NCI-H345 treated with DMSO at 0.1 percent for 48 hours (cell line): ENCODE results near the gene IFT172.

Experiments
- DNase-seq: peaks from one replicate; lab custom pipeline; 2025; ENCODE audit not compliant: unreplicated experiment; lab: John Stamatoyannopoulos, UW

IFT172 gene

DNA sequence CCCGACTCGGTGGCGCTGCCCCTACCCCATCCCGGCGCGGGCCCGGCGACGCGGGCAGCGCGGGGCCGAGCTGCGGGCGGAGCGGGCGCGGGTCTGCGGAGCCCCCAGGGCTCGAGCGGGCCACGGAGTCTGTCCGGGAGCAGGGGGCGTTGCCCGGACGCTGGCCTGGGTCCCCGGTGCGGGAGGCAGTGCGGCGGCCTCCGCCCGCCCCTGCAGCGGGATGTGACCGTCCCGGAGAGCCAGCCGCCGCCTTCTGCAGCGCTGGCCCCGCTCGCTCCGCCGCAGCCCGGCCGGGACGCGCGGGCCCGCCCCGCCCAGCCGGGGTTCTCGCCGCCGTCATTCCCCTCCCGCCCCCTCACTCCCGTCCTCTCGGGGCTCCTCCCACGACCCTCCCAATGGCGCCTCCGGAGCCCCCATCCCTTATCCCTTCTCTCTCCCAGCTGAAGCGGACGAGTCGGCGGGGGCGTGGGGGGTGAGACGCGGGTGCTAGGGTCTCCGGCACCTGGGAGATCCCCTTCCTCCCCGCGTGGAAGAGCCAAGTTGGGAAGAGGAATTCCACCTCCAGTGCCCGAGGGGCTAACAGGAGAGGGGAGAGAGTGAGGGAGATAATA lies 5.5 kb upstream of the IFT172 start, which contains the start of gene FNDC4:
FNDC4 (minus strand) TSS at position 257 of the 611 bp plus-strand sequence. CDS start 521 bp downstream, outside the sequence.
- no peak for DNase-seq

DNA sequence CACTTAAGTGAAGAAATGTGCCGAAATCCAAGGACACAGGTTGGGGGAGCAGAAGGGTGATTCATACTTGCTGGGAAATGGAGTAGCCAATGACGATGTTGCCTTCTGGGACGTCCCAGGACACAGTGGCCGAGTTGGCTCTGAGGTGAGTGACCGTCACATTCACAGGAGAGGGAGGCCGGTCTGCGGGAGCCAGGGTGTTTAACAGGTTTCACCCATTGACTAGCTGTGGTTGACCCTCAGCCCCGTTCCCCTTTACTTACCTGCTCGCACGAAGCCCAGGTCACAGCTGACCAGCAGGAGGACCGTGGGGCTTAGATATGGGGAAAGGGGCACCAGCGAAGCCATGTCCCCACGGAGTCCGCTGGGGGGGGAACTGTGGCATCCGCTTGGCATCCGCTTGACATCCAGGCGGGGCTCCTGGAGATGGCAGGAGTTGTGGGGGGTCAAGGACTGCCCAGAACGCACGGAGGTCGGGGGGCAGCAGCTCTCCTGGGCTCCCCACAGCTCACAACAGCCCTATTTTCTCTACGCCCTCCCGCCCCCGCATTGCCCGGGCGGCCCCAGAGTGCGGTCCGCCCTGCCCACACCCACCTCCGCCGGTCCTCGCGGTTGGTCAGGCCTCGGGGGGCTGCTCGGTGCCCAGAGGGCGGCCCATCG lies 4.9 kb upstream of the IFT172 start:
- DNase-seq = no peak

DNA sequence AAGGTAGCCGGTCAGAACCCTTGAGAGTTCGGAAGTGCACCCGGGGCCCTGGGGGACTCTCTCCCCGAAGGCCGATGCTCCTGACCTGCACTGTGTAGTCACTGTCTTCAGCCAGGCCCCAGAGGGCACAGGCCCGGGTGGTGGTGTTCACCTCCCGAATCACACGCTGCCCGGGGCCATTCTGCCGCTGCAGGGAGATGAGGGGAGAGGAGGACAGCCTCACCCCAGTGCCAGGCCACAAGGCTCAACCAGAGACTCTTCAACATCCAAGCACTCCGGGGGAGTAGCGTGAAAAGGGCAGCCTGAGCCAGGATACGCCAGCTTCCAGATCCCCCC lies 4.4 kb upstream of the IFT172 start:
- no peak for DNase-seq

DNA sequence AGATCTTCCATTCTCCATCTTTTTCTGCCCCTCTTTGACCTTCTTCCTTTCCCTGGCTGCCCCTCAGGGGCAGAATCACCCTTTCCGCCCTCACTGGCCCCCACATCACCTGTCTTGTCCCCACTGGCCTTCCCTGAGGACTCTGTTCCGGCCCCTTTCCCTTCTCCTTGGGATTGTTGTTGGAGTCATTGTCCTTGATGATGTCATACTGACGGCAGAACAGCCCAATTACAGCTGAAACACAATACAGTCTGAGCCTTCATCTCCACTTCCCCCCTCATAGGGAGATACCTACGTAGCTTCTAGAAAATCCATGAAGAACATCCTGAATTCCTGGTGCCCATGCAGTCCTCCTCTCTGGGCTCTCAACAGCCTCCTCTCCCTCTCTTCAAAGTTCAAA lies 3.0 kb upstream of the IFT172 start:
- DNase-seq = no peak

DNA sequence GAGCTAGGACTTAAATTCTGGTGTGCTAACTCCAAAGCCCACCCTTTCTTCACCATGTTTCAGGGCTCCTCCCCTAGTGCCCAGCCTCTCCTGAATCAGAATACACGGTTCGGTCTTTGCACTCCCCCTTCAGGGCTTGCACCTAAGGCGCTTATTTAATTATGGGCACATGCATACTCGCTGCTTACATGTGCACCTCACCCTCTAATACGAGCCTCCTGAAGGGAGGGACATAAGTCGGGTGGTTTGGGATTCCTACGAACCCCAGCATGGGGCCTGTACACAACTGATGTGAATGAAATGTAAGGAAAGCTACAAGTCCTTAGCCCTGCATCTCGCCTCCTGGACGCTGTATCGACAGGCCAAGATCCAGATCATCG lies 435 bp downstream of the IFT172 start:
- no peak for DNase-seq

DNA sequence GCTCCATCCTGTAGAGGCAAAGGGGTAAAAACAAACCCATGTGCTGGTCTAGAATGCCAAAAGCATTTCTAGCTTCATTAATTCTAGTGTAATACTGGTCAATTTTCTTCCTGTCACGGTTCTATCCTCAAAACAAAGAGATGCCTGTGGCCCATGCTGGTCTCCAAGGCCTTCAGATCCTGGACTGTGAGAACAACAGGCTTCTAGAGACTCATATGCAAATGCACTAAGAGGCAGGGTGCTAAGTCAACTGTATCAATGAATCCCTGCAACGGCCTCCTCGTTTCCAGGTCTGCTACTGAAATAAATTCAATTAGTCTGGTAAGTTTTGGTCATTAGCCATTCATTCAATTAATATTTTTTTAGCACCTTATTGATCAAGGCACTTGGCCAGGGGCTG lies 4.0 kb downstream of the IFT172 start:
- no peak for DNase-seq

DNA sequence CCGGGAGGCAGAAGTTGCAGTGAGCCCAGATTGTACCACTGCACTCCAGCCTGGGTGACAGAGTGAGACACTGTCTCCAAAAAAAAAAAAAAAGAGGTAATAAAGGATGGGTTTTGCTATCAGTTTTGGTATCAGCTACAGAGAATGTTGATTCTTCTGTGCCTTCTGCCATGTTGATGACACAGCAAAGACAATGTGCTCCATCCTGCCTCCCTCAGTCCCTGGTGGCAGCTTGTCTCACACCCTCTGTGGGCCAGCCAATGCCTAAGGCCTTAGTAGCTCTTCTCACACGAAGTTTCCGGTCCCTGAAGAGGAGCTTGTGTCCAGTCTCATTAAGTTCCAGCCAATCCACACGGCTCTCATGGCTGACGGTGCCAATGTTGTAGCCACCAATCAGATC lies 17.6 kb downstream of the IFT172 start:
- DNase-seq = no peak

DNA sequence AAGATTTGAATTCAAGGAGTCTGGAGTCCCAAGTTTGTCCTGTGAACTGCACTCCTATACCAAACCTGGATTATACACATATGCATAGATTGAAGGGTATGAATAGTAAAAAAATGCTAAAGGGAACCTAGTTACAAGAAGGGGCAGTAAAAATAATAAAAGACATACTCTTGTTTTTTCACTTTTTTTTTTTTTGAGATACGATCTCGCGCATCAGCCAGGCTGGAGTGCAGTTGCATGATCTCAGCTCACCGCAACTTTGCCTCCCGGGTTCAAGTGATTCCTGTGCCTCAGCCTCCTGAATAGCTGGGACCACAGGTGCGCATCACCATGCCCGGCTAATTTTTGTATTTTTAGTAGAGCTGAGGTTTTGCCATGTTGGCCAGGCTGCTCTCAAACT lies 25.1 kb downstream of the IFT172 start:
- no peak for DNase-seq

DNA sequence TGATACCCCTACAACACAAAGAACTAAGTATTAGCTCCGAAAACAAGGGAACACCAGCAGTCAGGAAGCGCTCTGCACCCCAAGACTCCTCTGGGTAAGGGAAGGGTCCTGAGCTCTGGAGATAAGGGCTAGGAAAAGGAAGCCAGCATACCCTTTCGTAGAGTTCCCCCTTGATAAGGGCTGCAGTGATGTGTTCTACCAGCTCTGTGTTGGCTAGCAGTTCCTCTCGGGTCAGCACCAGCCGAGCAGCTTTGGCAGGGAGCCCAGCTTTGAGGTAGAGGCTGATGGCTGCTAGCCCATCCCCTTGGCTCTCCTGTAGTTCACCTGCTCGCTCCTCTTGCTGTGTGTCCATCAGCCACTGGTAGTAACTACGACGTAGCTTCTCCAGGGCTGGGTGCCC lies 28.4 kb downstream of the IFT172 start:
- DNase-seq = no peak

DNA sequence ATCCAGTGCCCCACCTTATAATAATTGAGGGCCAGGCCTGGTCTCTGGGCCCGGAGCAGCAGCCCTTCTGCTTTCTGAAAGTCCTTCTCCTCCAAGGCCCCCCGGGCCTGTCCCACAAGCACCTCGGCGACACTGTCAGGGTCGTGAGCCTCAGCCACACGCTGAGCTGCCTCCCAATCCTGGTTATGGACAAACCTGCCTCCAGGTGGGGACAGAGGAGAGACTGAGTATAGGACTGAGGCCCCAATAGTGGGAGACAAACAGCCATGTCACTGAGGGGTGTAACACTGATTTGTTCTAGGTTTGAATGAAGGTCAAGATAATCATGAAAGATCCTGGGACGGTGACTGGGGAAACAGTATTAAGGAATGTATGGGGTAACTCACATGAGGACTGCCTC lies 35.6 kb downstream of the IFT172 start:
- no peak for DNase-seq

DNA sequence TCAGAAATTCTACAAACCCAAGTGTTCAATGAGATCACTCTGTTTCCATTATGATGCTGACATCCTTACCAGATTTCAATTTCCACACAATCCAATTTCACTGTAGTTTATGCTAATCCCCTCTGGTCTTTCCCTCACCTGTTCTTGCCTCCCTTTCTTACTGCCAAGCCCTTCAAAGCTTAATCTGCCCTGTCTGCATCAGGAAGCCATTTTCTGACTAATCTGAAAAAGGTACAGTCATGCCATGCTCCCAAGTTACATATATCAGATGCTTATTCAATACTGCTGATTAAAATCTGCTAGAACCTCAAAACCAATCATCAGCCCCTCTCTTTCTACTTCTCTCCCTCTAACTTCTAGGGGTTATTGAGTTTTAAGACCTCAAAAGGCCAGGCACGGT lies 38.4 kb downstream of the IFT172 start:
- no peak for DNase-seq

DNA sequence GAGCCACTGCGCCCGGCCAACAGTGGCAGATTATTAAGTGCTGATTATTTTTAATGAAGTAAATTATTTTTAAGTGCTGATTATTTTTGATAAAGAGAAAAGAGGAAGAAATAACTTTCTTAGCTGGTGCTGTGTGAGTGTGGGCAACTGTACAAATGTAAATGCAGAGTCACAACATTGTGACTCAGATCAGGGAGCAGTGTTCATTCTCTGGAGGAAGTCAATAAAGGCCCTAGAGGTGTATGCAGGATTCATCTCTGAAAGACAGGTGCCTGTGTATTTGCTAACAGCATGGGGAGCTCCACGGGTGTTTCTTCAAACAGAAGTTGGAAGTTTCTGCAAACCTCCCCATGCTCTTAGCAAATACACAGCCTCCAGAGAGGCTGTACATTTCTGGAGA lies 41.2 kb downstream of the IFT172 start:
- DNase-seq = no peak

DNA sequence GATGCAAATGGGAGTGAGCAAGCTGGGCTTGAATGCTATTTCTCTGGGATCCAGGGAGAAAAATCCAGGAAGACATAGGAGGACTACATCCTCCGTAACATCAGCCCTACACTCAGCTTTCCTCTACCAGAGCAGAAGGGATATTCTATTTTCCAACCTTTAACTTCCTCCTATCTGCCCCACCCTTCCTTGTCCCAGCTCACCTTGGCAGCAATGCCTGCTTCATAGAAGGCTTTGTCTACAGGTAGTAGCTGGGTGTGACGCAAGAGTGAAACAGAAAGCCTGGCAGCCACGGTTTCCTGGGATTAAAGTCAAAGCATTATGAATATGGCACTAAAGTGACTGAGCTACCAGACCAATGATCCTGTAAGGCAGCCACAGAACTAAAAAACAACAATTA lies 43.5 kb downstream of the IFT172 start:
- DNase-seq = no peak

DNA sequence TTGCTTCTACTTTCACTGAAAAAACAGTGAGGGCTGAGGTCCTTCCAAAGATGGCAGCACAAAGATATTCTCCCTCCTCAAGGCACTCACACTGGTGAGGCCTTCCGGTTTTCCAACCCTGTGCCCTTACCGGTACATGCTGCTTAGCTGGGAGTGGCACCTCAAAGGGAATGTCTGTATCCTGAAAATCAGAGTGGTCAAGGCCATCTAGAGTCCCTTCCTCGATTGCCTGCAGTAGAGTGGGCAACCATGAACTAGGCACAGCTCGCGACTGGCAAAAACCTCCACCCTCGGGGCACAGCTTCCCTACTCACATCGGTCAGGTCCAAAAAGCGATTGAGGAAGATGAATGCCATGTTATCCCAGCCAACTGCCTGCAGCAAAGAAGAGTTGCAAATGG lies 43.9 kb downstream of the IFT172 start:
- no peak for DNase-seq

DNA sequence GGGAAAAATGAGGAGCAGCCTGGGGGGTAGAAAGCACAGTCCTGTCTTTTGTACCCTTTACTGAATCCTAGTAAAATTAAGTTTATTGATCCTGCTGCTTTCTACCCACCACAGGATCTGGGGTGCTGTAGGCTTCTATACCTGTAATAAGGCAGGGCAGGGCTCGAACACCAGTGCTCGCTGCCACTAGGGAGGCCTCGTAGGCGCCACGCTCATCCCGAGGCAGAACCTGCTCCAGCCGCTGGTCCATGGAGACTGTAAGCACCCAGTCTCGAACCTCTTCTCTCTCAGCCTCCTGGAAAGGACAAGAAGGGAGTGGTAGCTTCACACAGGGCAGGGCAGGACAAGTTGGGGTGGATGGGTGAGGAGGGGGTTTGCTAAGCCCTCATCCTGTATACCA lies 44.4 kb downstream of the IFT172 start:
- no peak for DNase-seq

DNA sequence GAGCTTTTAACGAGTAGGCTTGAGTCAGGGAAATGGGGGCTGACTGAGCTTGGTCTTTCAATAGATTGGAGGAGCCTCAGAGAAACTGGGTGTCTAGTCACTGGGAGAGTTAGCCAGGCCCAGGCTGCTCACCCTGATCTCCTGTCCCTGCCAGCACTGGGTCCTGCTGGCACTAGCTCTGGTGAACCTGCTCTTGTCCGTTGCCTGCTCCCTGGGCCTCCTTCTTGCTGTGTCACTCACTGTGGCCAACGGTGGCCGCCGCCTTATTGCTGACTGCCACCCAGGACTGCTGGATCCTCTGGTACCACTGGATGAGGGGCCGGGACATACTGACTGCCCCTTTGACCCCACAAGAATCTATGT lies 46.6 kb downstream of the IFT172 start:
- DNase-seq = no peak

DNA sequence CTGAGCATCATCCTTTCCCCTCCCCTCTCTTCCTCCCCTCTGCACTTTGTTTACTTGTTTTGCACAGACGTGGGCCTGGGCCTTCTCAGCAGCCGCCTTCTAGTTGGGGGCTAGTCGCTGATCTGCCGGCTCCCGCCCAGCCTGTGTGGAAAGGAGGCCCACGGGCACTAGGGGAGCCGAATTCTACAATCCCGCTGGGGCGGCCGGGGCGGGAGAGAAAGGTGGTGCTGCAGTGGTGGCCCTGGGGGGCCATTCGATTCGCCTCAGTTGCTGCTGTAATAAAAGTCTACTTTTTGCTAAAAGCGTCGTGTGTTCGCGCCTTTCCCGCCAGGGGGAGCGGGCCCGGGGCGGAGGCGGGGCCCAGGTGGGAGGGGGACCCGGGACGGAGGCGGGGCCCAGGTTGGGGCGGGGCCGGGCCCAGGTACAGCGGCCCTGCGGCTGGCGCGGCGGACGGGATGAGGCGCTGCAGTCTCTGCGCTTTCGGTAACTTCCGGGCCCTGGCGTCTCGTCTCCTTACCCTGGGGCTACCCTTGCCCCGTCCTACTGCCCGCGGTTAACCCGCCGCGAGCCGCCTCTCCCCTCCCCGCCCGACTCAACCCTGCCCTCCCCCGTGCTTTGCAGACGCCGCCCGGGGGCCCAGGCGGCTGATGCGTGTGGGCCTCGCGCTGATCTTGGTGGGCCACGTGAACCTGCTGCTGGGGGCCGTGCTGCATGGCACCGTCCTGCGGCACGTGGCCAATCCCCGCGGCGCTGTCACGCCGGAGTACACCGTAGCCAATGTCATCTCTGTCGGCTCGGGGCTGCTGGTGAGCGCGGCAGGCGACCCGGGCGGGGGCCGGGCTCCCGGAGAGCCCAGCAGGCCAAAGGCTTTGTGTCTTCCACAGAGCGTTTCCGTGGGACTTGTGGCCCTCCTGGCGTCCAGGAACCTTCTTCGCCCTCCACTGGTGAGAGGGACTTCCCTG lies 47.3 kb downstream of the IFT172 start, which contains the start of gene KRTCAP3:
KRTCAP3 (plus strand) TSS at position 424 of the 962 bp plus-strand sequence; CDS start at position 456, 32 bp downstream.
- peak; percentile 60 for DNase-seq

DNA sequence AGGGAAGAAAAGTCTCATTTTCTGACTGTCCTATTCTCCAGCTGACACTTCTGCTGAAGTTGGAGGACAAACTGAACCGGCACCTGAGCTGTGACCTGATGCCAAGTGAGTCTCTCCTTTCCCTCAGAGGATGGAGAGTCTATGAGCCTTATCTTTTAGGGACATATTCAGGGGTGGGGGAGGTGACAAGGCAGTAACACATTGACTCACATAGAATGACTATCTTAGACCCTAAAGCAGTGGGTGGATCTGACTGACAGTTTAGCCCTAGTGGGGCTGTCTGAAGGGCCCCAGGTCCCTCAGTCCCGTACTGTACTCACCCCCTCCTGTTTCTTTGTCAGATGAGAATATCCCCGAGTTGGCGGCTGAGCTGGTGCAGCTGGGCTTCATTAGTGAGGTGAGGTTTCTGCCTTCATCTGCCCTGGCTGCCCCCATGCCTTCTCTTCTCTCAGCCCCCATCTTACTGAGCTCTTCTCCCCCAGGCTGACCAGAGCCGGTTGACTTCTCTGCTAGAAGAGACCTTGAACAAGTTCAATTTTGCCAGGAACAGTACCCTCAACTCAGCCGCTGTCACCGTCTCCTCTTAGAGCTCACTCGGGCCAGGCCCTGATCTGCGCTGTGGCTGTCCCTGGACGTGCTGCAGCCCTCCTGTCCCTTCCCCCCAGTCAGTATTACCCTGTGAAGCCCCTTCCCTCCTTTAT lies 48.2 kb downstream of the IFT172 start:
- DNase-seq = no peak

DNA sequence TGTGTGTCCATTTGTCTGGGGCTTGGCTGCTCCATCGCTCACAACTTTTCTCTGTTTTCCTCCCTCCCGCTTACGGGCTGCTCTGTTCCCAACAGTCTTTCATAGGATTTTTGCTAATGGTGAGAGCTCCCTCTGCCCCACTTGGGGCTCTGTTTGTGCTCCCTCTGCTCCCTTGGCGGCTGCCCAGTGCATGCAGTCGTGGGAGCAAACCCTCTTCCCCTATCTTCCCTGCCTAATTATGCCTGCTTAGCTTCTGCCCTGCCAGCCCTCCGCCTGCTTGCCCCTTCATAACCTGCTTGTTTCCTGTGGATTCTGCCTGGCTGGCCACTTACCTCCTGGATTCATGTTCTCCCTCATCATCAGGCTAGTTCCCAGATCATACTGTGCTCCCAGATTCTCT lies 53.9 kb downstream of the IFT172 start:
- DNase-seq = no peak

DNA sequence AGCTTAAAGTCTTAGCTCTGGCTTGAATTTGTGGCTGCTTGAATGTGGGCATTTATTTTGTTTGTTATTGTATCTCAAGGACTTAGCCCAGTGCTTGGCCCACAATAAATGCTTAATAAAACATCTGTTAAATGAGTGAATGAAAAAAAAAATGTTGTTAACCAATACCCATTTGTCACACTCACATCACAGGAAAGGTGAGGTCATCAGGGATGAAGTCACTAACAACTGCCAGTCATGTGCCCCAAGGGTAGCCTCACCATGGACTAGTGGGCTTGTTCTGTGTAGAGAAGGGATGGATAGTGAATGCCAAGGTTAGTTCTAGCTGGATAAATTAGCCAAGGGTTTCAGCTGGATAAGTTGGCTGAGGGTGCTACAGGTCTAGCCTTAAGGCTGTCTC lies 58.1 kb downstream of the IFT172 start:
- DNase-seq = no peak

DNA sequence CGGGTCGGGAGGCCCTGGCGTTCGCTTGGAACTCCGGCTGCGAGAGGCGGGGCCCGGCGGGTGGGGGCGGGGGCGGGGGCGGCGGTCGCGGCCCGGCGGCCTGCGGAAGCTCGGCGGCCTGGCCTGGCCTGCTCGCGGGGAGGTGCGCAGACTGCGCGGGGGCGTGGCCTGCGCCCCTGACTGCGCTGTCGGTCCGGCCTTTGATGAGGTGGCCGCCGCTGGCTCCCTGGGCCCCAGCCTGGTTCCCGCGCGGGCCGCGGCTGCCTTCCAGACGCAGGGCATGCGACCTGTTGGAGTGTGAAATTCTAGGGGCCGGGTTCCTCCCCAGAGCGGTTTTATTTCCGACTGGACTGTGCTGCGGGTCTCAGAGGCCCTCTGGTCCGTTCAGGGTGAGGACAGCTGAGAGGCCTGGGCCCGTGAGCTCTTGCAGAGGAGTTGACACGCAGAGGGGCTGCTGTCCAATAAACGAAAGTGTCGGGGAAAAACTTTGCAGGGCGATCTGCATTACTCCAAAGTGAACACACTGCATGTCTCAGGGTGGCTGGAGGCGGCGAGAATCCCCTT lies 60.5 kb downstream of the IFT172 start:
- peak; percentile 72 for DNase-seq
